OCI-LY3 (cell line): ENCODE results near the gene ALOX15.

Experiments
- H2AFZ ChIP-seq: fragments of 200-600, 300-600 bp; shearing (Covaris generic); 2 replicates; pipeline ENCODE4 v1.6.0; 2014; ENCODE audit warnings: antibody characterized with exemption, low read depth, low read length
- H3K27ac ChIP-seq: fragments of 200-600, 300-600 bp; sonication (generic); 2 replicates; pipeline ENCODE4 v1.5.1; 2014; ENCODE audit warnings: mild to moderate bottlenecking, low read length, moderate library complexity, mixed read lengths
- H3K27me3 ChIP-seq: fragments of 200-600, 300-600 bp; sonication (generic); 2 replicates; pipeline ENCODE4 v1.6.1; 2014; ENCODE audit warnings: low read depth, low read length, mixed read lengths
- H3K36me3 ChIP-seq: fragments of 200-600, 300-600 bp; sonication (generic); replicated peaks from 2 replicates; pipeline ENCODE3; 2014; ENCODE audit warnings: low read depth, low read length, mixed read lengths
- H3K4me1 ChIP-seq: fragments of 300-600, 200-600 bp; sonication (generic); 2 replicates; pipeline ENCODE4 v1.6.1; 2014; ENCODE audit warnings: low read length, mixed read lengths
- H3K4me2 ChIP-seq: fragments of 200-600, 300-600 bp; sonication (generic); 2 replicates; pipeline ENCODE4 v1.6.1; 2014; ENCODE audit warnings: low read length, mixed read lengths
- H3K4me3 ChIP-seq: fragments of 300-600, 200-600 bp; sonication (generic); 2 replicates; pipeline ENCODE4 v1.5.1; 2014; ENCODE audit warnings: antibody characterized with exemption, mild to moderate bottlenecking, low read length, moderate library complexity
- H3K79me2 ChIP-seq: fragments of 300-600, 200-600 bp; shearing (Covaris generic); 2 replicates; pipeline ENCODE4 v1.6.1; 2014; ENCODE audit warnings: mild to moderate bottlenecking, low read length, mixed read lengths
- H3K9ac ChIP-seq: fragments of 300-600, 200-600 bp; shearing (Covaris generic); 2 replicates; pipeline ENCODE4 v1.6.0; 2014; ENCODE audit warnings: mild to moderate bottlenecking, low read length, moderate library complexity
- H3K9me3 ChIP-seq: fragments of 200-600, 300-600 bp; shearing (Covaris generic); 2 replicates; pipeline ENCODE4 v1.6.1; 2014; ENCODE audit warnings: low read length, mixed read lengths; ENCODE audit not compliant: insufficient read depth
- H4K20me1 ChIP-seq: fragments of 200-600, 300-600 bp; sonication (generic); 2 replicates; pipeline ENCODE4 v1.6.1; 2016; ENCODE audit warnings: low read length, mixed read lengths; ENCODE audit not compliant: insufficient read depth
- CTCF ChIP-seq: fragments of 200-600, 300-600 bp; sonication (generic); IDR thresholded peaks from 2 replicates; pipeline ENCODE4 v1.5.1; 2014; ENCODE audit warnings: antibody characterized with exemption, low read length, low read depth
- EZH2phosphoT487 ChIP-seq: fragments of 200-600 bp; shearing (Covaris generic); IDR thresholded peaks from 2 replicates; pipeline ENCODE4 v1.6.1; 2018; ENCODE audit warnings: antibody characterized with exemption, mixed run types, low read depth

Gene ALOX15

GRCh38 chr17:4588391-4588790 is 53.1 kb downstream of the ALOX15 start:
- Histone ChIP-seq H3K4me3 (no peak overlapping the region), H3K9ac (no peak overlapping the region), H3K27ac (no peak overlapping the region), H3K79me2 (no peaks in the 10 kb centered on the region), H2AFZ (no peak overlapping the region), H3K4me1 (no peaks in the 10 kb centered on the region), H3K9me3 (no peaks in the 10 kb centered on the region), H3K36me3 (no peaks in the 10 kb centered on the region), H3K4me2 (no peak overlapping the region), H3K27me3 (no peaks in the 10 kb centered on the region), H4K20me1 (no peaks in the 10 kb centered on the region)
- TF ChIP-seq CTCF (no peak), EZH2phosphoT487 (no peak)

GRCh38 chr17:4587803-4588202 is 53.7 kb downstream of the ALOX15 start:
- no peaks in the 10 kb centered on the region for H4K20me1 ChIP-seq
- H3K4me2 ChIP-seq, result no peak overlapping the region
- H3K4me3 ChIP-seq, result no peak overlapping the region
- no peaks in the 10 kb centered on the region for H3K79me2 ChIP-seq
- no peaks in the 10 kb centered on the region for H3K27me3 ChIP-seq
- H3K9me3 ChIP-seq, result no peaks in the 10 kb centered on the region
- H3K9ac ChIP-seq, result no peak overlapping the region
- H3K4me1 ChIP-seq, result no peaks in the 10 kb centered on the region
- H2AFZ ChIP-seq, result no peak overlapping the region
- TF ChIP-seq EZH2phosphoT487 (no peak), CTCF (no peak)
- no peaks in the 10 kb centered on the region for H3K36me3 ChIP-seq
- H3K27ac ChIP-seq, result no peak overlapping the region

GRCh38 chr17:4587195-4587594 is 54.3 kb downstream of the ALOX15 start:
- no peaks in the 10 kb centered on the region for H3K4me1 ChIP-seq
- no peaks in the 10 kb centered on the region for H3K27me3 ChIP-seq
- no peaks in the 10 kb centered on the region for H3K36me3 ChIP-seq
- TF ChIP-seq EZH2phosphoT487 (no peak), CTCF (no peak)
- H3K9ac ChIP-seq, result no peak overlapping the region
- H3K27ac ChIP-seq, result no peak overlapping the region
- no peak overlapping the region for H2AFZ ChIP-seq
- no peak overlapping the region for H3K4me2 ChIP-seq
- H4K20me1 ChIP-seq, result no peaks in the 10 kb centered on the region
- H3K9me3 ChIP-seq, result no peaks in the 10 kb centered on the region
- no peak overlapping the region for H3K4me3 ChIP-seq
- H3K79me2 ChIP-seq, result no peaks in the 10 kb centered on the region

GRCh38 chr17:4586043-4586442 is 55.4 kb downstream of the ALOX15 start:
- no peaks in the 10 kb centered on the region for H4K20me1 ChIP-seq
- H2AFZ ChIP-seq, result no peak overlapping the region
- H3K27ac ChIP-seq, result no peak overlapping the region
- no peak overlapping the region for H3K4me3 ChIP-seq
- TF ChIP-seq CTCF, result no peak
- no peak for TF ChIP-seq EZH2phosphoT487
- no peaks in the 10 kb centered on the region for H3K36me3 ChIP-seq
- no peaks in the 10 kb centered on the region for H3K27me3 ChIP-seq
- H3K4me2 ChIP-seq, result no peak overlapping the region
- no peaks in the 10 kb centered on the region for H3K9me3 ChIP-seq
- H3K9ac ChIP-seq, result no peak overlapping the region
- H3K4me1 ChIP-seq, result no peaks in the 10 kb centered on the region
- no peaks in the 10 kb centered on the region for H3K79me2 ChIP-seq
